Left cardiac atrium (tissue), 4 donors: ENCODE results near the gene FMNL2. TPM values are rescaled to one million over a fixed set of nuclear protein-coding genes. Genes with fewer than 3 reads are reported as not detected.
"Not testable (repeated sequence)": the region's sequence is repeated elsewhere in the genome, so short reads cannot be mapped to it uniquely, and the experiment has no call there.

Experiments used
- ATAC-seq, 2 donors: fragments of 200-7000 bp; cut with Tn5 transposase; one replicate each; pipeline ENCODE4 v1.9.1; 2020; ENCODE audit warnings: mild to moderate bottlenecking in 2 of 2, moderate library complexity in 2 of 2
- DNase-seq: peaks from one replicate; pipeline ENCODE4 v3.0.0-alpha.2; 2020
- intact Hi-C, 2 donors: fragments of 100-400 bp; cut with DNase I; formaldehyde crosslinking; loops; one replicate each; pipeline versions ENCODE4 v1.14.1 to v1.15.1; 2022 to 2023
- total RNA-seq, 2 donors: library from RNA; stranded (reverse); fragmentation: NEBNext Ultra II Directional; extraction: Animal tissue kit (Norgen Biotek cat#: 25700); gene quantifications; one replicate each; pipeline ENCODE4 v1.2.1, GENCODE V29; 2021
- donor health status: DM: no; HTN: yes; CAD: no.
- donor health status: DM: no; HTN: yes; CAD: no; lungs with severe emphysema.
- donor health status: DM: yes; HTN: yes; CAD: no.
- donor health status: Dilated cardiomyopathy.

Gene FMNL2
- total RNA-seq, 2 donors from 2014 or later, result 11.3 to 16.6 TPM

- DNase-seq, result no peak
- ATAC-seq, result no peak
- intact Hi-C loops, result no loop called here
Measured at GRCh38 chr2:152499331-152499816, 164.4 kb downstream of the FMNL2 start.

- DNase-seq, result no peak
- intact Hi-C loops, result no loop called here
Measured at GRCh38 chr2:152499896-152500735, 165.1 kb downstream of the FMNL2 start.

GRCh38 chr2:152500772-152501171 lies 165.8 kb downstream of the FMNL2 start:
- DNase-seq (peak; percentile 52), ATAC-seq (peak in 1 of 2 donors; percentile 15)
- intact Hi-C loops, result no loop called here

More at GRCh38 chr2:152499896-152500735, 165.1 kb downstream of the FMNL2 start:
- ATAC-seq, result peak; percentile 80 to 82

GRCh38 chr2:152501666-152502065 lies 166.7 kb downstream of the FMNL2 start:
- no peak for ATAC-seq
- DNase-seq, result no peak
- intact Hi-C loops, result no loop called here

- ATAC-seq, result no peak
- DNase-seq, result no peak
- intact Hi-C loops, result no loop called here
Measured at GRCh38 chr2:152504618-152505017, 169.6 kb downstream of the FMNL2 start.

- DNase-seq (peak; percentile 54), ATAC-seq (peak; percentile 81 to 94)
- intact Hi-C loops, result no loop called here
Measured at GRCh38 chr2:152505495-152505906, 170.5 kb downstream of the FMNL2 start.

GRCh38 chr2:152506843-152507242 lies 171.9 kb downstream of the FMNL2 start:
- DNase-seq, result no peak
- no peak for ATAC-seq
- intact Hi-C loops, result no loop called here

- ATAC-seq (no peak), DNase-seq (no peak)
- intact Hi-C loops, result no loop called here
Measured at GRCh38 chr2:152507907-152508306, 172.9 kb downstream of the FMNL2 start.

GRCh38 chr2:152508446-152508845 lies 173.5 kb downstream of the FMNL2 start:
- ATAC-seq (no peak), DNase-seq (no peak)
- intact Hi-C loops, result no loop called here

GRCh38 chr2:152509772-152510491 lies 175.0 kb downstream of the FMNL2 start:
- ATAC-seq, result no peak
- intact Hi-C loops, result no loop called here

GRCh38 chr2:152510621-152511020 lies 175.6 kb downstream of the FMNL2 start:
- no peak for ATAC-seq
- DNase-seq, result no peak
- intact Hi-C loops, result no loop called here

More at GRCh38 chr2:152509772-152510491, 175.0 kb downstream of the FMNL2 start:
- DNase-seq, result no peak

GRCh38 chr2:152511981-152512380 lies 177.0 kb downstream of the FMNL2 start:
- intact Hi-C loops, result no loop called here
- DNase-seq (no peak), ATAC-seq (no peak)

GRCh38 chr2:152513029-152513428 lies 178.1 kb downstream of the FMNL2 start:
- intact Hi-C loops, result no loop called here
- ATAC-seq (no peak), DNase-seq (no peak)

- DNase-seq (peak; percentile 43), ATAC-seq (peak; percentile 27 to 51)
- intact Hi-C loops, result no loop called here
Measured at GRCh38 chr2:152513681-152514080, 178.7 kb downstream of the FMNL2 start.

GRCh38 chr2:152518034-152518433 lies 183.1 kb downstream of the FMNL2 start:
- intact Hi-C loops, result no loop called here
- no peak for ATAC-seq
- no peak for DNase-seq

- DNase-seq (no peak), ATAC-seq (peak in 1 of 2 donors; percentile 27)
- intact Hi-C loops, result no loop called here
Measured at GRCh38 chr2:152518641-152519580, 183.9 kb downstream of the FMNL2 start.

- DNase-seq (no peak), ATAC-seq (no peak)
- intact Hi-C loops, result no loop called here
Measured at GRCh38 chr2:152519581-152519952, 184.6 kb downstream of the FMNL2 start.

GRCh38 chr2:152520759-152521158 lies 185.8 kb downstream of the FMNL2 start:
- no peak for ATAC-seq

GRCh38 chr2:152522446-152522845 lies 187.5 kb downstream of the FMNL2 start:
- intact Hi-C loops, DNase-seq, ATAC-seq: not testable (repeated sequence)

More at GRCh38 chr2:152520759-152521158, 185.8 kb downstream of the FMNL2 start:
- DNase-seq, result no peak
- intact Hi-C loops, result no loop called here
